Endothelial cell (in vitro differentiated cells): ENCODE data around the gene ESRP2. TPM values are rescaled to one million over a fixed set of nuclear protein-coding genes. Genes with fewer than 3 reads are reported as not detected.

ENCODE experiments used
- DNase-seq: peaks from one replicate; pipeline ENCODE4 v3.0.0; 2021; ENCODE audit warnings: low spot score
- H3K27ac Mint-ChIP-seq: one replicate; pipeline ENCODE4 v1.8.0; 2021; ENCODE audit warnings: mixed read lengths, inconsistent platforms; ENCODE audit not compliant: unreplicated experiment
- H3K27me3 Mint-ChIP-seq: one replicate; pipeline ENCODE4 v1.8.0; 2021; ENCODE audit warnings: mild to moderate bottlenecking, moderate library complexity, mixed read lengths, inconsistent platforms; ENCODE audit not compliant: unreplicated experiment
- H3K36me3 Mint-ChIP-seq: one replicate; pipeline ENCODE4 v1.8.0; 2021; ENCODE audit warnings: mild to moderate bottlenecking, low read depth, mixed read lengths, inconsistent platforms; ENCODE audit not compliant: unreplicated experiment
- H3K4me1 Mint-ChIP-seq: one replicate; pipeline ENCODE4 v1.8.0; 2021; ENCODE audit warnings: mild to moderate bottlenecking, mixed read lengths, inconsistent platforms; ENCODE audit not compliant: unreplicated experiment
- H3K4me3 Mint-ChIP-seq: one replicate; pipeline ENCODE4 v1.8.0; 2021; ENCODE audit warnings: mild to moderate bottlenecking, mixed read lengths, inconsistent platforms; ENCODE audit not compliant: unreplicated experiment
- H3K9me3 Mint-ChIP-seq: one replicate; pipeline ENCODE4 v1.8.0; 2021; ENCODE audit warnings: mixed read lengths, inconsistent platforms; ENCODE audit not compliant: unreplicated experiment
- CTCF ChIP-seq: fragments of 200-600 bp; sonication (generic); IDR thresholded peaks from one replicate; pipeline ENCODE4 v1.5.0; 2021; ENCODE audit warnings: antibody characterized with exemption; ENCODE audit not compliant: unreplicated experiment
- total RNA-seq: library from RNA; stranded (reverse); fragmentation: NEBNext Ultra II Directional; extraction: Animal tissue kit (Norgen Biotek cat#: 25700); gene quantifications from one replicate; pipeline ENCODE4 v1.2.1, GENCODE V29; 2021; ENCODE audit not compliant: unreplicated experiment

Gene ESRP2
- total RNA-seq, 1 donor from 2014 or later, result 0.64 TPM

DNA sequence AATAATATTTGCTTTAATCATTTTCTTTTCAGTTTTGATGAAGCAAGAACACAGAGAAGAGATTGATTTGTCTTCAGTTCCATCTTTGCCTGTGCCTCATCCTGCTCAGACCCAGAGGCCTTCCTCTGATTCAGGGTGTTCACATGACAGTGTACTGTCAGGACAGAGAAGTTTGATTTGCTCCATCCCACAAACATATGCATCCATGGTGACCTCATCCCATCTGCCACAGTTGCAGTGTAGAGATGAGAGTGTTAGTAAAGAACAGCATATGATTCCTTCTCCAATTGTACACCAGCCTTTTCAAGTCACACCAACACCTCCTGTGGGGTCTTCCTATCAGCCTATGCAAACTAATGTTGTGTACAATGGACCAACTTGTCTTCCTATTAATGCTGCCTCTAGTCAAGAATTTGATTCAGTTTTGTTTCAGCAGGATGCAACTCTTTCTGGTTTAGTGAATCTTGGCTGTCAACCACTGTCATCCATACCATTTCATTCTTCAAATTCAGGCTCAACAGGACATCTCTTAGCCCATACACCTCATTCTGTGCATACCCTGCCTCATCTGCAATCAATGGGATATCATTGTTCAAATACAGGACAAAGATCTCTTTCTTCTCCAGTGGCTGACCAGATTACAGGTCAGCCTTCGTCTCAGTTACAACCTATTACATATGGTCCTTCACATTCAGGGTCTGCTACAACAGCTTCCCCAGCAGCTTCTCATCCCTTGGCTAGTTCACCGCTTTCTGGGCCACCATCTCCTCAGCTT is 45.0 kb downstream of the ESRP2 start:
- TF ChIP-seq CTCF, result no peak
- Mint-ChIP-seq H3K9me3 (no peaks in the 10 kb centered on the region), H3K4me3 (peak overlapping the region; percentile 16), H3K36me3 (peaks cover 30% of the 10 kb centered on the region), H3K27me3 (peaks cover 3% of the 10 kb centered on the region), H3K27ac (no peak overlapping the region), H3K4me1 (no peaks in the 10 kb centered on the region)
- no peak for DNase-seq

GRCh38 chr16:68190081-68190480 is 45.8 kb downstream of the ESRP2 start:
- Mint-ChIP-seq H3K4me3 (no peak overlapping the region), H3K4me1 (no peaks in the 10 kb centered on the region), H3K36me3 (peaks cover 34% of the 10 kb centered on the region), H3K27ac (no peak overlapping the region), H3K27me3 (peaks cover 4% of the 10 kb centered on the region), H3K9me3 (no peaks in the 10 kb centered on the region)
- no peak for TF ChIP-seq CTCF
- no peak for DNase-seq

GRCh38 chr16:68188170-68188569 is 47.8 kb downstream of the ESRP2 start:
- Mint-ChIP-seq H3K4me1 (no peaks in the 10 kb centered on the region), H3K27me3 (peaks cover 4% of the 10 kb centered on the region), H3K36me3 (peaks cover 44% of the 10 kb centered on the region), H3K4me3 (no peak overlapping the region), H3K9me3 (no peaks in the 10 kb centered on the region), H3K27ac (no peak overlapping the region)
- no peak for TF ChIP-seq CTCF
- DNase-seq, result no peak

GRCh38 chr16:68187505-68187904 is 48.4 kb downstream of the ESRP2 start:
- Mint-ChIP-seq H3K4me1 (no peaks in the 10 kb centered on the region), H3K27me3 (peaks cover 4% of the 10 kb centered on the region), H3K27ac (no peak overlapping the region), H3K36me3 (peaks cover 42% of the 10 kb centered on the region), H3K9me3 (no peaks in the 10 kb centered on the region), H3K4me3 (no peak overlapping the region)
- no peak for TF ChIP-seq CTCF
- no peak for DNase-seq

GRCh38 chr16:68186877-68187276 is 49.0 kb downstream of the ESRP2 start:
- Mint-ChIP-seq H3K4me1 (no peaks in the 10 kb centered on the region), H3K4me3 (peak overlapping the region; percentile 83), H3K36me3 (peaks cover 42% of the 10 kb centered on the region), H3K9me3 (no peaks in the 10 kb centered on the region), H3K27me3 (peaks cover 4% of the 10 kb centered on the region), H3K27ac (no peak overlapping the region)
- no peak for TF ChIP-seq CTCF
- no peak for DNase-seq
